Chondrocyte (in vitro differentiated cells): ENCODE results near the gene PAPOLB. TPM values are rescaled to one million over a fixed set of nuclear protein-coding genes. Genes with fewer than 3 reads are reported as not detected.

Experiments used
- DNase-seq: peaks from one replicate; pipeline ENCODE4 v3.0.0; 2021; ENCODE audit warnings: mixed read lengths, low spot score
- H3K27ac Mint-ChIP-seq: one replicate; pipeline ENCODE4 v1.8.0; 2021; ENCODE audit warnings: mild to moderate bottlenecking, moderate library complexity, mixed read lengths; ENCODE audit not compliant: unreplicated experiment
- H3K27me3 Mint-ChIP-seq: 2 replicates; pipeline ENCODE4 v1.8.0; 2021; ENCODE audit warnings: low read depth, mixed read lengths
- H3K36me3 Mint-ChIP-seq: 2 replicates; pipeline ENCODE4 v1.8.0; 2021; ENCODE audit warnings: low read depth, mixed read lengths
- H3K4me1 Mint-ChIP-seq: 2 replicates; pipeline ENCODE4 v1.8.0; 2021; ENCODE audit warnings: low read depth, mild to moderate bottlenecking, mixed read lengths
- H3K4me3 Mint-ChIP-seq: one replicate; pipeline ENCODE4 v1.8.0; 2021; ENCODE audit warnings: mild to moderate bottlenecking, moderate library complexity, mixed read lengths; ENCODE audit not compliant: unreplicated experiment
- H3K9me3 Mint-ChIP-seq: 2 replicates; pipeline ENCODE4 v1.8.0; 2021; ENCODE audit warnings: low read depth, mixed read lengths
- CTCF ChIP-seq: fragments of 200-600 bp; sonication (generic); IDR thresholded peaks from 2 replicates; pipeline ENCODE4 v1.5.0; 2021; ENCODE audit warnings: antibody characterized with exemption, mild to moderate bottlenecking, moderate library complexity
- total RNA-seq: library from RNA; stranded (reverse); gene quantifications from 3 replicates; pipeline ENCODE4 v1.2.1, GENCODE V29; 2021

The PAPOLB gene
- total RNA-seq, 1 donor from 2014 or later = 0.05 TPM

- peak overlapping the region; percentile 54 for H3K27ac Mint-ChIP-seq
- TF ChIP-seq CTCF = no peak
- no peak overlapping the region for H3K4me3 Mint-ChIP-seq
- H3K27me3 Mint-ChIP-seq = peaks cover 2% of the 10 kb centered on the region
- H3K36me3 Mint-ChIP-seq = no peaks in the 10 kb centered on the region
- no peaks in the 10 kb centered on the region for H3K9me3 Mint-ChIP-seq
- H3K4me1 Mint-ChIP-seq = peaks cover 20% of the 10 kb centered on the region
- DNase-seq = no peak
These were observed 16.8 kb upstream of the PAPOLB start for GRCh38 chr7:4878336-4879335.

- H3K36me3 Mint-ChIP-seq = no peaks in the 10 kb centered on the region
- no peaks in the 10 kb centered on the region for H3K9me3 Mint-ChIP-seq
- no peak overlapping the region for H3K27ac Mint-ChIP-seq
- H3K27me3 Mint-ChIP-seq = peaks cover 2% of the 10 kb centered on the region
- TF ChIP-seq CTCF = no peak
- no peak overlapping the region for H3K4me3 Mint-ChIP-seq
- no peak for DNase-seq
- peaks cover 12% of the 10 kb centered on the region for H3K4me1 Mint-ChIP-seq
These were observed 14.8 kb upstream of the PAPOLB start for GRCh38 chr7:4876586-4876985.

GRCh38 chr7:4875391-4875790 is 13.6 kb upstream of the PAPOLB start:
- no peaks in the 10 kb centered on the region for H3K9me3 Mint-ChIP-seq

GRCh38 chr7:4873071-4873944 is 11.5 kb upstream of the PAPOLB start:
- TF ChIP-seq CTCF = no peak
- no peak for DNase-seq
- Mint-ChIP-seq H3K4me1 (peaks cover 13% of the 10 kb centered on the region), H3K36me3 (peaks cover 1% of the 10 kb centered on the region), H3K27me3 (no peaks in the 10 kb centered on the region), H3K27ac (no peak overlapping the region), H3K4me3 (no peak overlapping the region), H3K9me3 (peaks cover 2% of the 10 kb centered on the region)

More at GRCh38 chr7:4875391-4875790, 13.6 kb upstream of the PAPOLB start:
- Mint-ChIP-seq H3K27me3 (no peaks in the 10 kb centered on the region), H3K27ac (no peak overlapping the region), H3K4me3 (no peak overlapping the region), H3K36me3 (no peaks in the 10 kb centered on the region), H3K4me1 (peaks cover 21% of the 10 kb centered on the region)
- DNase-seq = no peak
- TF ChIP-seq CTCF = no peak
